ENCODE results near the gene RPS6KC1. TPM values are rescaled to one million over a fixed set of nuclear protein-coding genes. Genes with fewer than 3 reads are reported as not detected.

Gene RPS6KC1
- polyA plus RNA-seq, 3 donors = 23.0 to 26.2 (median 25.2) TPM

Other genes with a start within 250 kb of the RPS6KC1 start
- under 1 TPM in 1 of 3 donors, not detected in 2; 0.50 TPM for gene SPATA45, start 203.6 kb upstream of the RPS6KC1 start, polyA plus RNA-seq (ENCODE audit: insufficient read length in 3 of 3)
- 10 to 100 TPM; 21.7 to 27.3 (median 23.8) TPM for gene FLVCR1, start 193.0 kb upstream of the RPS6KC1 start, polyA plus RNA-seq (ENCODE audit: insufficient read length in 3 of 3)
- 10 to 100 TPM; 20.3 to 24.9 (median 23.5) TPM for gene VASH2, start 100.7 kb upstream of the RPS6KC1 start, polyA plus RNA-seq (ENCODE audit: insufficient read length in 3 of 3)
- 10 to 100 TPM; 32.6 to 36.2 (median 32.9) TPM for gene ANGEL2, start 35.4 kb upstream of the RPS6KC1 start, polyA plus RNA-seq (ENCODE audit: insufficient read length in 3 of 3)